ENCODE data around the gene SMAD1. TPM values are rescaled to one million over a fixed set of nuclear protein-coding genes. Genes with fewer than 3 reads are reported as not detected.

Gene SMAD1
- total RNA-seq, 1 experiment from 2014 or later = 21.1 TPM

DNA sequence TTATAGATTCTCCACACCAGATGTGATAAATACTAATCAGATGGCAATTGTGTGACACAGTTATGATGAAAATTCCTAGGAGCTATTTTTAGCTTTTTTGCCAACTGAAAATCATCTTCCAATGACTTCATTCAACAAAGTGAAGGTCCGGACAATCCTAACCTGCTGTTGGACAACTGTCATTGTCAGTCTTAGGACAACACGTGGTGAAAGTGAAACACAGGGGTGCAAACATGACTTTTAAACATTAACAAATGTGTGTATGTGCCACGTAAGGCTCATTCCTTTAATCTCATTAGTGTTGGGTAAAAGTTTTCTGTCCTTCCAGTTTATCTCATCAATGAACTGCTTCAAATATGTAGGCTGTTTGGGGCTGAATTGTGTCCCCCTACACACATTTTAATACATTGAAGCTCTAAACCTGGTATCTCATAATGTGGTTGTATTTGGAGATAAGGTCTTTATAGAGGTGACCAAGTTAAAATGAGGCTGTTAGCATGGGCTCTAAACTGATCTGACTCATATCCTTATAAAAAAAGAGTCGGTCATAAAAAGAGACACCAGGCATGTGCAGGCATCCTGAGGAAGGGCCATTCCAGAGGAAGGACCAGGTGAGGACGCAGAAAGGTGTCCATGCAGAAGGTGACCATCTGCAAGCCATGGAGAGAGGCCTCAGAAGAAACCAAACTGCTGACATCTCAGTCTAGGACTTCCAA, 41.2 kb upstream of the SMAD1 start:
- Histone ChIP-seq H3K23me2 (ENCODE audit: insufficient read length, low read depth, low read length, poor library complexity, severe bottlenecking) (no peaks in the 10 kb centered on the region), H3K27me3 (ENCODE audit: insufficient read depth, low read length) (no peaks in the 10 kb centered on the region), H2BK12ac (ENCODE audit: insufficient read length, low read depth, low read length) (no peak overlapping the region), H3T11ph (ENCODE audit: low read length) (no peak overlapping the region), H3K18ac (ENCODE audit: insufficient read length, low read depth, low read length) (no peak overlapping the region), H3K9me3 (ENCODE audit: control insufficient read depth, low read depth, low read length) (no peaks in the 10 kb centered on the region), H2BK20ac (ENCODE audit: low read depth, low read length, poor library complexity, severe bottlenecking) (no peak overlapping the region), H3K4me2 (ENCODE audit: insufficient read depth, insufficient read length, low read length) (no peak overlapping the region), H4K5ac (ENCODE audit: insufficient read length, low read depth, low read length) (no peak overlapping the region), H3K56ac (ENCODE audit: insufficient read length, low read depth, low read length) (no peak overlapping the region), H2BK5ac (ENCODE audit: insufficient read length, low read length) (no peak overlapping the region), H3K27ac (ENCODE audit: insufficient read length, low read depth, low read length) (no peak overlapping the region), H3K79me1 (ENCODE audit: insufficient read depth, low read depth, low read length, poor library complexity, severe bottlenecking) (no peaks in the 10 kb centered on the region), H3K9ac (ENCODE audit: extremely low read depth, insufficient read length, low read length) (no peak overlapping the region), H3K4me1 (ENCODE audit: insufficient read depth, low read length) (no peaks in the 10 kb centered on the region), H3K4ac (ENCODE audit: low read depth, low read length) (no peak overlapping the region), H4K91ac (ENCODE audit: insufficient read length, low read depth, low read length) (no peak overlapping the region), H2BK120ac (ENCODE audit: low read depth, low read length, poor library complexity, severe bottlenecking) (no peak overlapping the region), H3K14ac (ENCODE audit: insufficient read depth, low read length) (no peak overlapping the region), H2AFZ (ENCODE audit: low read length) (no peak overlapping the region), H4K8ac (replicated peaks; ENCODE audit: insufficient read length, low read depth, low read length) (no peak overlapping the region), H3K79me2 (ENCODE audit: insufficient read depth, low read length) (no peaks in the 10 kb centered on the region), H3K23ac (ENCODE audit: insufficient read length, low read depth, low read length) (no peak overlapping the region), H2BK15ac (ENCODE audit: low read depth, low read length) (no peak overlapping the region), H2AK5ac (ENCODE audit: insufficient read length, low read length) (no peak overlapping the region), H4K20me1 (ENCODE audit: control insufficient read depth, insufficient read depth, insufficient read length) (no peaks in the 10 kb centered on the region)
- H3K4me1 Mint-ChIP-seq = peaks cover 3 to 14% of the 10 kb centered on the region in 2 experiments; a peak in 2 of 4 replicates
- H3K4me3 Mint-ChIP-seq = no peak overlapping the region
- no peak overlapping the region for H3K27ac Mint-ChIP-seq
- no peak for DNase-seq
- no peaks in the 10 kb centered on the region for H3K9me3 Mint-ChIP-seq
- no CpG with 5 or more reads among the region's 5 CpGs for WGBS (ENCODE audit: extremely low coverage, insufficient read length, low lambda C conversion rate)
- no peaks in the 10 kb centered on the region for H3K36me3 Mint-ChIP-seq (ENCODE audit: insufficient read depth in 1 of 3, low read depth in 3 of 3)
- no peaks in the 10 kb centered on the region; the same call in none of the 2 replicates for H3K27me3 Mint-ChIP-seq (ENCODE audit: low read depth)
- TF ChIP-seq, protein P1, sequence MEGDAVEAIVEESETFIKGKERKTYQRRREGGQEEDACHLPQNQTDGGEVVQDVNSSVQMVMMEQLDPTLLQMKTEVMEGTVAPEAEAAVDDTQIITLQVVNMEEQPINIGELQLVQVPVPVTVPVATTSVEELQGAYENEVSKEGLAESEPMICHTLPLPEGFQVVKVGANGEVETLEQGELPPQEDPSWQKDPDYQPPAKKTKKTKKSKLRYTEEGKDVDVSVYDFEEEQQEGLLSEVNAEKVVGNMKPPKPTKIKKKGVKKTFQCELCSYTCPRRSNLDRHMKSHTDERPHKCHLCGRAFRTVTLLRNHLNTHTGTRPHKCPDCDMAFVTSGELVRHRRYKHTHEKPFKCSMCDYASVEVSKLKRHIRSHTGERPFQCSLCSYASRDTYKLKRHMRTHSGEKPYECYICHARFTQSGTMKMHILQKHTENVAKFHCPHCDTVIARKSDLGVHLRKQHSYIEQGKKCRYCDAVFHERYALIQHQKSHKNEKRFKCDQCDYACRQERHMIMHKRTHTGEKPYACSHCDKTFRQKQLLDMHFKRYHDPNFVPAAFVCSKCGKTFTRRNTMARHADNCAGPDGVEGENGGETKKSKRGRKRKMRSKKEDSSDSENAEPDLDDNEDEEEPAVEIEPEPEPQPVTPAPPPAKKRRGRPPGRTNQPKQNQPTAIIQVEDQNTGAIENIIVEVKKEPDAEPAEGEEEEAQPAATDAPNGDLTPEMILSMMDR (conservative IDR thresholded peaks at IDR 0.05) = no peak
